Mammary epithelial cell (primary cell): Measurements from ENCODE around the gene TEAD1.

Experiments used
- CTCF ChIP-seq, 2 donors: IDR thresholded peaks in 1 of 2; conservative IDR thresholded peaks in 1 of 2; 2 replicates each; pipeline ENCODE4 v1.5.1; 2011 to 2012; ENCODE audit warnings: inconsistent platforms in 2 of 2, low read length in 2 of 2, mild to moderate bottlenecking in 2 of 2, control low read depth in 1 of 2, low read depth in 1 of 2; ENCODE audit not compliant: insufficient read depth in 1 of 2; ENCODE audit errors: extremely low read depth in 1 of 2
- EZH2 ChIP-seq: IDR thresholded peaks from 2 replicates; pipeline ENCODE4 v1.6.1; 2012; ENCODE audit warnings: low read length, inconsistent platforms, borderline replicate concordance

- TF ChIP-seq CTCF (conservative IDR thresholded peaks at IDR 0.05 in 1 of 2, IDR thresholded peaks at IDR 0.05 in 1 of 2; ENCODE audit: extremely low read depth in 1 of 2, insufficient read depth in 1 of 2, low read depth in 1 of 2, low read length in 2 of 2) = no peak
- no peak for TF ChIP-seq EZH2
Measured at GRCh38 chr11:12865863-12866595, 191.8 kb downstream of the TEAD1 start.
